ENCODE data around the gene MAGI3.

Gene MAGI3

DNA sequence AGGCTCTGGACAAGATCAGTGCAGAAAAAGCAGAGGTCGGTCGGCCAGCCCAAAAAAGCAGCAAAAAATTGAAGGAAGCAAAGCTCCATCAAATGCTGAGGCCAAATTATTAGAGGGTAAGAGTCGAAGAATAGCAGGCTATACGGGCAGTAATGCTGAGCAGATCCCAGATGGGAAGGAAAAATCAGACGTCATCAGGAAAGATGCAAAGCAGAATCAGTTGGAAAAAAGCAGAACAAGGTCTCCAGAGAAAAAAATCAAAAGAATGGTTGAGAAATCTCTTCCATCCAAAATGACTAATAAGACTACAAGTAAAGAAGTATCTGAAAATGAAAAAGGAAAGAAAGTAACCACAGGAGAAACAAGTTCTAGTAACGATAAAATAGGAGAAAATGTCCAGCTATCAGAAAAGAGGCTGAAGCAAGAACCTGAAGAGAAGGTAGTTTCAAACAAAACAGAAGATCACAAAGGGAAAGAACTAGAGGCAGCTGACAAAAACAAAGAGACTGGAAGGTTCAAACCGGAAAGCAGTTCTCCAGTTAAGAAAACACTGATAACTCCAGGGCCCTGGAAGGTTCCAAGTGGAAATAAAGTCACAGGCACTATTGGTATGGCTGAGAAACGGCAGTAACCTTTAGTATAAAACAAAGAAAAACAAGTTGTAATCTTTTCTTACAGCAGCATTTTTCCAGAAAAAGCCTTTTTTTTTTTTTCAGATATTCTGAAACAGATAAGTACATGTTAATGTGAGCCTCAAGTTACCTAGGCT is 293.3 kb downstream of the MAGI3 start:
- no peak for DNase-seq (ENCODE audit: extremely low spot score)
- ChIA-PET CTCF (no interaction called here), POLR2A (no interaction called here)
- TF ChIP-seq, protein P1, sequence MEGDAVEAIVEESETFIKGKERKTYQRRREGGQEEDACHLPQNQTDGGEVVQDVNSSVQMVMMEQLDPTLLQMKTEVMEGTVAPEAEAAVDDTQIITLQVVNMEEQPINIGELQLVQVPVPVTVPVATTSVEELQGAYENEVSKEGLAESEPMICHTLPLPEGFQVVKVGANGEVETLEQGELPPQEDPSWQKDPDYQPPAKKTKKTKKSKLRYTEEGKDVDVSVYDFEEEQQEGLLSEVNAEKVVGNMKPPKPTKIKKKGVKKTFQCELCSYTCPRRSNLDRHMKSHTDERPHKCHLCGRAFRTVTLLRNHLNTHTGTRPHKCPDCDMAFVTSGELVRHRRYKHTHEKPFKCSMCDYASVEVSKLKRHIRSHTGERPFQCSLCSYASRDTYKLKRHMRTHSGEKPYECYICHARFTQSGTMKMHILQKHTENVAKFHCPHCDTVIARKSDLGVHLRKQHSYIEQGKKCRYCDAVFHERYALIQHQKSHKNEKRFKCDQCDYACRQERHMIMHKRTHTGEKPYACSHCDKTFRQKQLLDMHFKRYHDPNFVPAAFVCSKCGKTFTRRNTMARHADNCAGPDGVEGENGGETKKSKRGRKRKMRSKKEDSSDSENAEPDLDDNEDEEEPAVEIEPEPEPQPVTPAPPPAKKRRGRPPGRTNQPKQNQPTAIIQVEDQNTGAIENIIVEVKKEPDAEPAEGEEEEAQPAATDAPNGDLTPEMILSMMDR (IDR thresholded peaks at IDR 0.05; ENCODE audit: control extremely low read depth, extremely low read depth, low read depth, missing control alignments): no peak

DNA sequence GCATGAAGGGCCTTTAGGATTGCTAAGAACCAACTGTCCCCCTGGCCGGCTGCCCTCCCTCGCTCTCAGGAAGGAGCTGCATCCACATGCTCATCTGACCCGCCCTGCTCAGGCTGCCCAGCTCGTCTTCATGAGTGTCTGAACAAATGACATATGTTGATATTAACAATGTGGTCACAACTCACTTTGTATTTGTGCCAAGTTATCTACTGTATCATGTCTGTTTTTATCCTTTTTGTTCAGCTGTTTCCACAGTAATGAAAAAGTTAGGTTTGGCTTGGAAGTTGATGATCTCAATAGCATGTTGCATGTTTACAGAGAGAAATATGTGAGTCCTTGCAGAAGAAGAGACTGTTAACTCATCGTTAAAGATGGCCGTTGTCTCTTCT is 293.8 kb downstream of the MAGI3 start:
- ChIA-PET CTCF (no interaction called here), POLR2A (no interaction called here)
- TF ChIP-seq, protein P1 (IDR thresholded peaks at IDR 0.05; ENCODE audit: control extremely low read depth, extremely low read depth, low read depth, missing control alignments): no peak
- DNase-seq (ENCODE audit: extremely low spot score): no peak

DNA sequence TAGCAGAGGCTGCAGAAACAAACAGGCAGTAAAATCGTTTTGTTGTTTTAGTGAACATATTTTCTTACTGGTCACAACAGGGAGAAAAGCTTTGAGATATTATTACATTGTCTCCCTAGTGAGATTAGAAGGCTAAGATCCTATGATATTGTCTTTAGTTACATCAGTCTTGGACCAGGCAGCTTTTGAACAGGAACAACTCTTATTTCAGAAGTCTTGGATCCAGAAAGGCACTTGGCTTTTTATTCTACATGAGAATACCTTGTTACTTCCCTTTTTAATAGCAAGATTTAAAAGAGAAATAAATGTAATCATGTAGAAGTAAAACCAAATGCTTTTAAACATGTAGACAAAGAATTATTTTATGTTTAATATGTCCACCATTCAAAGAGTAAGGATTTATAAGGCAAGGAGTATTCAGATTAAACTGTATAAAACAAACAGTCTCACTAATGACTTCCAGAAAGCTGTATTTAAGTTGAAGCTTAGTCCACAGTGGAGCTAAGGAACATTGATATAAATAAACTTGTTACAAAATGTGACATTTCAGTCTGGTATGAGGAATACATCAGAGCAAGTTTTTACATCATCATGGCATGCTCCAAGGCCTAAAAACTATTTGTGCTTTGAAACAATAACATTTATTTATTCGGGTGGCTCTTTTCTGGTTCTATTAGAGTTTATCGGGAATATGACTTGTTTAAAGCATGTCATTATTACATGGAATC is 296.7 kb downstream of the MAGI3 start:
- POLR2A ChIA-PET: no interaction called here

DNA sequence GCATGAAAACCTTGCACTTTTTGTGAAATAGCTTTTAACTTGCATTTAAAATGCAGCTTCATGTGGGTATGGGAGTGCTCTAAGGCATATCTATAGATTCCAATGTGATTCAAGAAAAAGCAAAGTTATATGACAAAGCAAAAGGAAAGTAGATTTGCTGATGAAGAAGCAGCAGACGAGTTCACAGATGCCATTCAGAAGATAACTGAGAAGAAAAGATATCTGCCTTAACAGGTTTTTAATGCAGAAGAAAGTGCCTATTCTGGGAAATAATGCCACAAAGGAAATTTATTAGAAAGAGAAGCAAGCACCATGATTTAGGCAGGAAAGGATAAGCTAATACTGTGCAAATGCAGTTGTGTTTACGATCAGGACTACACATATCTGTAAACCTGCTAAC is 300.9 kb downstream of the MAGI3 start:
- POLR2A ChIA-PET: no interaction called here
- no peak for DNase-seq (ENCODE audit: extremely low spot score)
- TF ChIP-seq, protein P1 (IDR thresholded peaks at IDR 0.05; ENCODE audit: control extremely low read depth, extremely low read depth, low read depth, missing control alignments): no peak
- CTCF ChIA-PET: interaction anchor here (1.4 to 1.5 kb wide), 2 partner anchors 9 to 13 kb away, joined by 3 to 4 read pairs; no protein-coding TSS in a partner anchor

More for the DNA sequence above, 296.7 kb downstream of the MAGI3 start:
- DNase-seq (ENCODE audit: extremely low spot score): no peak
- CTCF ChIA-PET: interaction anchor here (0.9 to 1.6 kb wide), 3 partner anchors 8 to 72 kb away, joined by 3 to 8 read pairs (median 4); partner anchors contain the start of gene PHTF1
- TF ChIP-seq, protein P1 (IDR thresholded peaks at IDR 0.05; ENCODE audit: control extremely low read depth, extremely low read depth, low read depth, missing control alignments): no peak

DNA sequence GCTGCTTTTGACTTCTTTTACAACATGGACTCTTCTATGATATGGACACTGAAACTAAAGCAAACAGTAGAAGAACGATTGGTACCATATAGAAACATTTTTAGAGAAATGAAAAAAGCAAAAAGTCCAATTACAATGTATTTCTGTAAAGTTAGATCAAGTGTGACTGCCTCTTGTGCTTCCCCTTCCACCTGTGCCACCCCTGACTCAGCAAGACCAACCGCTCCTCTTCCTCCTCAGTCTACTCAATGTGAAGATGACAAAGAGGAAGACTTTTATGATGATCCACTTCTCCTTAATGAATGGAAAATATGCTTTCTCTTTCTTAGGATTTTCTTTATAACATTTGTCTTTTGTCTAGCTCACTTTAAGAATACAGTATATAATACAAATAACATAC is 302.0 kb downstream of the MAGI3 start:
- CTCF ChIA-PET: interaction anchor here (1.4 kb wide), 2 partner anchors 8 to 14 kb away, joined by 3 to 5 read pairs; no protein-coding TSS in a partner anchor
- TF ChIP-seq, protein P1 (IDR thresholded peaks at IDR 0.05; ENCODE audit: control extremely low read depth, extremely low read depth, low read depth, missing control alignments): no peak
- DNase-seq (ENCODE audit: extremely low spot score): no peak
- POLR2A ChIA-PET: no interaction called here

DNA sequence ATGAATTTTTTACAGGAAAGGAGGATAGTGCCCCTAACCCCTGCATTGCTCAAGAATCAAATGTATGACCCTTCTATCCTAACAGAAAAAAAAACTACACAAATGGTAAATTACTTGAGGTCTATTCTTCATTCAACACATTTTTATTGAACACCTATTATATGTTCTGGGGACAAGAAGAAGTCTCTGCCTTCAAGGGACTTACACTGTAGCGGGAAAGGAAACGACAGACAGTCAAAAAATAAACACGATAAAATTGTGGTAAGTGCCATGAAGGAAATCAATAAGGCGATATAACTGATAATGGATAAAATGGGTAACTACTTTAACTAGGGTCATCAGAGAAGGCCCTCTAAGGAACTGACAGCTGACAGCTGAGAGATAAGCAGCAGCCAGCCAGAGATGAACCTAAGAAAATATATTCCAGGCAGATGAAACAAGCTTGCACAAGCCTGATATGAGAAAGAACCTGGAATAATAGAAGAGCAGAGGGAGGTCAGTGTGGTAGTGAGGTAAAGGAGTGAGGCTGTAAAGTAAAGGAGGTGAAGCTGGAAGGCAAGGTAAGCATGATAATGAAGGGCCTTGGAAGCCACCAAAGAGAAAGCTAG is 302.6 kb downstream of the MAGI3 start:
- DNase-seq (ENCODE audit: extremely low spot score): no peak
- ChIA-PET CTCF (interaction anchor here (1.1 to 1.4 kb wide), 4 partner anchors 8 to 620 kb away, joined by 3 to 5 read pairs (median 4); partner anchors contain the start of gene LRIG2), POLR2A (no interaction called here)
- TF ChIP-seq, protein P1 (IDR thresholded peaks at IDR 0.05; ENCODE audit: control extremely low read depth, extremely low read depth, low read depth, missing control alignments): no peak

All from GM10248 (cell line).